HG03103 (cell line): ENCODE results near the gene PLPP1.
"Not testable (repeated sequence)": the region's sequence is repeated elsewhere in the genome, so short reads cannot be mapped to it uniquely, and the experiment has no call there.

Experiments
- ATAC-seq: cut with Tn5 transposase; IDR thresholded peaks from one replicate; pipeline ENCODE4 v1.9.1; 2021; ENCODE audit warnings: low read depth; ENCODE audit not compliant: unreplicated experiment

PLPP1 gene

DNA sequence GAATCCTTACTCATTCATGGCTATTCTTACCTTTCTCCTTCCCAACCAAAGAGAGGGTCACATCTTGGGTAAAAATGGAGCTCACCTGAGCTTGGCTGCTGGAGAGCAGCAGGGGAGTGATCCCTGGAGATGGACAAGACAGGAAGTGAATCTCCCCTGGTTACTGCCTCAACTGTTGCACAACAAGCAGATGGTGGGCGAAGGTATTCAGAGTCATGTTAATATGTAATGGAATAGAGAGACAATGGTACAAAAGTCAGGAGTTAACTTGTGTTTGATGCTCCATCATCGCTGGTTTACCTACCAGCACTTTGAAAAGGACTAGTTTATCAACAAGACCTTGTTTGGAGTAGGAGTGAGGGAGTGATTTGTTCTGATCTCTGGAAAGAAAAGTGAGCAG, 13.0 kb upstream of the PLPP1 start:
- no peak for ATAC-seq

DNA sequence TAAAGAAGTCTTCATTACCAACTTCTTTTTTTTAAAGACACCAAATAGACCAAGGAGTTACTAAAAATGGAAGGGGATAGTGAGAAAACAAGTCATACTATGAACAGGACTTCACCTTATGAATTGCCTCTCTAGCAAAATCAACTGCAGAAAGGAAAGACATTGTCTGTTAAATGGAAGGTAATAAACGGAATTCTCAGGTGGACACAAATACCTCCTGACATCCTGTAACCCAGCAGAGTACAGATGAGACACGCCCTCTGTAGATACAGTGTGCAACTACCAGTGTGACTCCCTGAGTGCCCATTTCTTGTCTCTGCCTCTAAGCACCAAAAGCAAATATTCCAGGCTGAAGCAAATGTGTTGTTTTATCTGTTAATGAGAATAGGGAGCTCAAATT, 12.2 kb upstream of the PLPP1 start:
- ATAC-seq = no peak

DNA sequence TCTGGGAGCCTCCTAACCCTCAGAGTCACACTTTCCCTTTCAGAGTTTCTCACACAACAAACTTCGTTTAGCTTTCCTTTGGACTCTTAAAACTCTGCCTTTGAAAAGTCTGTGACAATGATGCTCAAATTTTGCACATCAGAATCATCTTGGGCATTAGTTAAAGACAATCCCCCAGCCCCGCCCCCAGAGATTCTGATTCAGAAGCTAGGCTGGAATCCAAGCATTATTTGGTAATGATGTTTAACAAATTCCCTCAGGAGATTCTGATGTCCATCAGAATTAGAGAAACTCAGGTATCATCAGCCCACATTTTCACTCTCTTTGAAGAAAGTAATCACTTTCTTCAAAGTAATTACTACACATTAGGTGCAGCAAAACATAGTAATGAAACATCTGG, 9.6 kb upstream of the PLPP1 start:
- ATAC-seq = no peak

DNA sequence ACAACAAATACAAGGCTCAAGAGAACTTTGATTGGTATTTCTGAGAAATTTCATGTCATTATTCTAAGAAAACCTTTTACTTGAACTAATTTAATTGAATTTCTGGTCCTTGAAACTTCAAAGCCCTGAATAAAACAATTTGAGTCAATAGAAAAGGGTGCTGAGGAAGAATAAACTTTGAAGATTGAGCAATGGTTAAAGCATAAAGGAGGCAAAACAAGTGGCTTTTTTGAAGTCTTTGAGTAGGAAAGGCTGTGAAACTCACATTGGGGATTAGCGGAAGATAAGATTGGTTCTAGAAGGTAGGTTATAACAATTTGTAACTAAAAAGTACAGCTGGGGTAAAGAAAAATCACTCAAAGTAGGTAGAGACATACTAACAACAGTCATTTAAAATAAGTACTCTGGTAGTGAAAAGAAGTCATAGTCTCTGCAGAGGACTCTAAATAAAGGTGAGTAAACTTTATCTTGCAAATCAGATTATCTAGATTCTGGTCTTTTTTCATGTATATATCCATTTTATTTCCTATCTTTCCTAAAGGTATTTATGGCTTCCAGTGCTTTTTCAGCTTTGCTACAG, 6.4 kb upstream of the PLPP1 start:
- no peak for ATAC-seq

DNA sequence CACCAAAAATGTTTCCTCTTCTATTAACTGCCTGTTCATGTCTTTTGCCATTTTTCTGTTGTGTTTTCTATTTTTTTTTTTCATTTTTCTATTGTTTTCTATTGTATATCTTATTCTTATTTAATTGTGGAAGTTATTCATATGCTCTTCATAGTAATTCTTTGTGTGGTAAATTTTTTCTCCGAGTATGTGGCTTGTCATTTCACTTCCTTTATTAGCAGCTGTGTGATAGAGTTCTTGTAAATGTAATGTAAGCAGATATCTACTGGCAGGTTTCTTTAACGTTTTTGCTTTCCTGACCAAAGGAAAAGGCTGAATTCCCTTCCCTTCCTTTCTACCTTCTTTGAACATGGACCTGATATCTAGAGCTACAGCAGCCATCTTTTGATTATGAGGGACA, 5.8 kb upstream of the PLPP1 start:
- no peak for ATAC-seq

DNA sequence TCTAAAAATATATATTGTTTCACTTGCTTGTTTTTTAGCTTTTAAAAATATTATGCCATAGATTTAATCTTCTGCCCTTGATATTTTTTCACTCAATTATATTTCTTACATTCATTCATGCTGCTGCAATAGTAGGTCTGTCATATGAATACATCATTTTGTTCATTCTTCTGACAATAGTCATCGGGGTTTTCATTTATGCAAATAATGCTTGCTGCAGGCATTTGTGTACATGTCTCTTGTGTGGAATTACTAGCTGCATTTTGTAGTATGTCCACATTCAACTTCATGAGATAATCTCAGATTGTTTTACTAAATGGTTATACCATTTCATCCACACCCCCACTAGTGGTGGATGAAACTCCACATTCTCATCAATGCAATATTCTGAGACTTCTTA, 5.3 kb upstream of the PLPP1 start:
- no peak for ATAC-seq

DNA sequence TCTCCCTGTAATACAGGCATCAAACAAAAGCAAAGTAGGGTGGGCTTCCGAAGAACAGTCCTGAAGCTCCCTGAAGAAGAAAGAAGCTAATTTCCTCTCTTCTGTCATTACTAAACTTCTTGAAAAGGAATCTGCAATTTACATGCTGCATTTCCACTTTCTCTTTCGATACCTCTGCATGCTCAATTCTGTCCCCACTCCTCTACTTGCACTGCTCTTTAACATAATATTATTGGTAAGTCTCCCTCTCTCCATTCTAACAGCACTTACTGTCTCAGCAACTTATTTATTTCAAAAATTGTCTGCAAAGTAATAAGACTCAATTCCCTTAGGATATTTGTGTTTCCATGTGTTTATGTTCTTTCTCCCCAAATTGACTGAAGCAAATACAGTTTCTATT, 3.9 kb upstream of the PLPP1 start:
- ATAC-seq = no peak

DNA sequence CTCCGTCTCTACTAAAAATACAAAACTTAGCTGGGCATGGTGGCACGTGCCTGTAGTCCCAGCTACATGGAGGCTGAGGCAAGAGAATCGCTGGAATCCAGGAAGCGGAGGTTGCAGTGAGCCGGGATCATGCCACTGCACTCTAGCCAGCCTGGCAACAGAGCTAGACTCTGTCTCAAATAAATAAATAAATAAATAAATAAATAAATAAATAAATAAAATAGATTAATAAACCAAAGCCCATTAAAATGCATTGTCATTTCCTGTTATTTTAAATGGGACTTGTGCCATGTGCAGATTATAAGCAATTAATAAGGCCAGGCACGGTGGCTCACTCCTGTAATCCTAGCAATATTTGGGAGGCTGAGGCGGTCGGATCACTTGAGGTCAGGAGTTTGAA, 2.6 kb upstream of the PLPP1 start:
- not testable (repeated sequence) for ATAC-seq

DNA sequence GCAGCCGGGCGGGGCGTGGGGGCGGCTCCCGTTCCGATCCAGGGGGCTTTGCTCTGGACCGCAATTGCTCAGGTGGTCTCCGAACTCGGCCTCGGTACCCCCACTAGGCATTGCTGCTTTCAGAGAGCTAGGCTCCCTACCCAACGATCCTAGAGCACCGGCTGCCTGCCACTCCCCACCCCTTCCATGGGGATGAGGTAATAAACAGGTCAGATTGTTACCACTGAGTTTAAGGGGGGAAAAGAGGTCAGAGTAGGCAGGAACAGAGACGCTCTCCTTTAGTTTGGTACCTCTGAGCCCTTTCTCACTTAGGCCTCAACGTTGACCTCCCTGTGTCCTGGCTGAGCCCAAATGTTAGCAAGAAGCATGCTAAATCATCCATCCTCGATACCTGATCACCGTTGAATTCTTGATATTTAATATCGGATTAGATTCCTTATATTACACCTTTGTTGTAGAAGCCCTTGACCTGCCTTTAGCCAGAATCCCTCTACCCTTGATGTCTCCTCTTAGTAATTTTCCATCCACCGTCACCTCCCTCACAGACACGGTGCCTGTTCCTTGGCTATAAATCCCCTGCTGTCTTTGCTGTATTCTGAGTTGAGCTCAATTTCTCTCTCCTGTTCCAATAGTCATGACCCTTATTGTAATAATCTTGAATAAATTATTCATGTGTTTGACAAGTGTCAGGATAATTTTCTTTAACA, 588 bp upstream of the PLPP1 start:
- peak; percentile 9 for ATAC-seq

DNA sequence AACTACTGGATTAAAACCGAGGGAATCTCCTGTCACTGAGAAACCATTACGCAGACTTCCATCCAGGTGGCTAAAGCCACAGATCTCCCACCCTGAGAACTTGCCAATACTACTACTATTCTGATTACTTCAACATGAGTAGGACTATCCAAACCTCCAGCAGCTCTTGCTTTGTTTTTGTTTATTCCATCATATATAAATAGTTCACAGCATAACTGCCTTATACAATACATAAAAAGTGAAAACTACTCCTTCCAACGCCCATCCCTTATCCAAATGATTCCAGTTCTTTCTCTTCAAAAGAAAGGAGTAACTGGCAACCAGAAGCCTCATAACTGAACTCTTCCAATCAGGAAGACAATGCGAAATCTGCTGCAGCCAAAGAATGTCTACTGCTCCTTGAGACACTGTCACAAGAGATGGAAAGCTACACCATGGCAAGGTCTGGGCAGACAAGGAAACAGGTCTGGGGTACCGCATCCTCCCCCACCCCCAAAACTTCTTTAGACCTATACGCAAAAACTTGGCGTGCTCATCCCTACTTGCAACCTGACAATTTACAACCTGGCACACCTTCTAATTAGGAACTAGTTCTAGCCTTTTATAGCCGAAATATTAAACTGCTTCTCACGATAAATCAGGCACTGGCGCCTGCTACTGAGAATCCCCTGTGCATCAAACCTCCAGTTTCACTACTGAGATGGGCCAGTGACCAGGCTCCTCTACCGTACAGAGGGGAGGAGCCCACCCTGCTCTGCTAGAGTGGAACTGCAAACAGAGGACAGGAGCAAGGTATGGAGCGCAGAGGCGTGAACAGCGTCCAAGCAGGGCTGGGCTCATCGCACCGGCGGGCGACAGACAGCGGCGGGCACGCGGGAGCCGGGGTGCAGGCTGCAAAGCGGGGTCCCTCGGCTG, 986 bp downstream of the PLPP1 start:
- peak; percentile 40 for ATAC-seq

DNA sequence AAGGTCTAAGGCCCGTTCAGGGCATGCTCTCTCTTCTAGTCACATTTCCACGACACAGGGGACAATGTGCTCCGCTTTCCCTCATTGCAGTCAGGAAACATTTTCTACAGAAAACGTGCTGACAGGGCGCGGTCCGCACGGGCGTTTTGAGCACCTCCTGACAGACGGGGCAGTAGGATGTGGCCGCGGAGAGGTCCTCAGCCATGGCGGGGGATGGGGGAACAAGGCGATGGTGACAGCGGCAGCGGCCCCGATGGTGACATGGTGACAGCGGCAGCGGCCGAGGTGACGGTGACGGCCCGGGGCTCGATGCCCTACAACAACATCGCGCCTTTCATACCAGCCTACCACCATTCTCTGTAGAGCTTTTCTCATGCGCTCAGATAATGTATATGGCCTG, 4.1 kb downstream of the PLPP1 start:
- no peak for ATAC-seq

DNA sequence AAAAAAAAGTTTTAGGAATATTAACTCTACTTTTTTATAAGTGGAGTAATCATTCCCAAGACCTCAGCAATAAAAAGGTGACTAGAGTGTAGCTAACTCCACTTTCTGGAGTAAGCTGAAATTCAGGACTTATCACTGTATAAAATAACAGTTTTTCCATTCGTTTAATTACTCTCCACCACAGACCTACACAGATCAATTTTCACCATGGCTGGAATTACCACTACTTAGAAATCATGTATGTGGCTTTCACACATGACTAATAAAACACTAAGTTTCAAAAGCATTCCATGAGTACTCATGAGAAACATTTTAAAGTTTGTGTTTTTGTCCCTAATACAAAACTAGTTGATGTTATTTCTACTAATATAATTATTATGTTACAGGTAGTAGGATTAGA, 9.9 kb downstream of the PLPP1 start:
- no peak for ATAC-seq

DNA sequence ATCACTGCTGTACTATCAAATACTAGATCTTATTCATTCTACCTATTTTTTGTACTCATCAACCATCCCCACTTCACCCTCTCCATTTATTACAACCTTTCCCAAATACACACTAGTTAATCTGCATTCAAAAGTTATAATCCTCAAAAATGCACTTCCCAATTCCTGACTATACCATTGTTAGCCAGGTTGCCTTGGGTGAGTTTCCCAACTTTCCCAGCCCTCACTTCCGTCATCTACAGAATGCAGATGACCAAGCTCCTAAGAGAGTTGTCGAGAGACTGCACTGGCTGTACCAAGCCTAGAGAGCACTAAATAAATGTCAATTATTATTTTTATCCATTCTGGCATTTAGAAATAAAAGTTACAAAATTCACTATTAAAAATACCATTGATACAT, 11.5 kb downstream of the PLPP1 start:
- no peak for ATAC-seq

DNA sequence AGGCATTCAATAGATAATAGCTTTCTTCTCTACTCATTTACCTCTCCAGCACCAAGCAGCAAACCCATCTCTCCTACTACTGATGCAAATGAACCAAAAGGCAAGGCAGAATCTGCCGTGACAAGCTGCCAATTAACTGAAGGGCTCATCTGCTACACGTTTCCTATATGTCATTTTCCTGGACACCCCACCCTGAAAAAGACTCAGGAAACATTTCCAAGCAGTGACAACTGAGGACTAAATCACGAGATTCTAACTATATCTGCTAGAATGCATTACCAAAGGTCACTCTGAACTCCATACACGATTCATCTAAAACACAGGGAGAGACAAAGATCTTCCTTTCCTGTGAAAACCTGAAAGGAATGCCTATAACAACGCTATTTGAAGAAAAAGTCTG, 12.9 kb downstream of the PLPP1 start:
- ATAC-seq = no peak

DNA sequence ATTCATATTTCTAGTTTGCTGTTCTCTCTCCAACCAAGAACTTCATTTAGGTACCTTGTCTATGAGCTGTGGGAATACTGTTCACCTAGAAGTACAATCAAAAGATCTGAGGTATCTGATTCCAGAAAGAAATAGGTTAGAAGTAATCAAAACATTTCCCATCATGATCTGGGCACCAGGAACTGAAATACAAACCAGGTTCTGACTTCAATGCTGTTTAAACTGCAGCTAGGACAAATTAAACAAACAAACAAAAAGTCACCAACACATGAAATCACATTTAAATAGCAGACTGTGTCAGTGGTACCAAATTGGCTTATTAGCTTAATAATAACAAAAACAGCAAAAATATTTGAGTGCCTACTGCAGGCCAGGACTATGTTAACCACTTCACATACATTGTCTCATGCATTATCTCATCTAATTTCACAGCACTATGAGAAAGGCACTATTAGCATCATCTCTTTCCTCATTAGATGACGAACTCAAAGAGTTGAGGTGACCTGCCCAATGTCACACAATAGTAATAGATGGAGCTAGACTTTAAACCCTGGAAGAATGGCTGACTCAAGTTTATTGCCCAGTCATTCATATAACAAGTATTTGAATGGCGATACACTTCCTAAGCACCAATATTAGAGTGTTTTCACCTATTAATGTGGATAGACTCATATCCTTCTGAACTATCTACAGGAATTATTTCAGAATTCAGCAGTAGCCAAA, 14.5 kb downstream of the PLPP1 start:
- ATAC-seq = no peak

DNA sequence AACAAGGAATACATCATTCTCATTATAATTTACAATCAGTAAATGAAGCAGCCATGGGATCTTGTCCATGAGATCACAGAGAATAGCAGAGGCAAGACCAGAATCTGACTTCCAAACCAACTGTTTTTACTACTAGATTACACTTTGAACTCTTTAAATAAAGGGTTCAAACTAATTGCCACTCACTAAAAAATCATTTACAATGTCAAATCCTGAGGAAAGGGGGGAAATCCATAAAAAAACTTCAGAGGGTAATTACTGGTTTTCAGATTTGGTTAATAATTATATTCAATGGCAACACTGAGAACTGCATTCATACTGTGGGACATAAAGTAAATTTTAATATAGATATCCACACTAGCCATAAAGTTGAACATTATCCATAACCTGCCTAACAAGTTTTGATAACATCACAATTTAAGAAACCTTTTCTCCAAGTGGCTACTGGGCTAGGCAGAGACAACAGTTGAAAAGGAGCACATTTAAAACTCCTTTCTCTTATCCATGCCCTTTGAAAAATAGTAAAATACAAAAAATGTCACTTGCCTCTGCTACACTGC, 15.9 kb downstream of the PLPP1 start:
- no peak for ATAC-seq

DNA sequence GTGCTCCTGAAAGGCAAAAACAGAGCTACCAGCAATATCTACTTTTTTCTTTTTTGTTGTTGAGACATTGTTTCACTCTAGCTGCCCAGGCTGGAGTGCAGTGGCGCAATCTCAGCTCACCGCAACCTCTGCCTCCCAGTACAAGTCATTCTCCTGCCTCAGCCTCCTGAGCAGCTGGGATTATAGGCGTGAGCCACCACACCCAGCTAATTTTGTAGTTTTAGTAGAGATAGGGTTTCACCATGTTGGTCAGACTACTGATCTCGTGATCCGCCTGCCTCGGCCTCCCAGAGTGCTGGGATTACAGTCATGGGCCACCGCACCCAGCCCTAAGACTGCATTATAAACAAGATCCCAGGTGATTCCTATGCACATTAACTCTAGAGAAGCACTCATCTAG, 17.0 kb downstream of the PLPP1 start:
- no peak for ATAC-seq

DNA sequence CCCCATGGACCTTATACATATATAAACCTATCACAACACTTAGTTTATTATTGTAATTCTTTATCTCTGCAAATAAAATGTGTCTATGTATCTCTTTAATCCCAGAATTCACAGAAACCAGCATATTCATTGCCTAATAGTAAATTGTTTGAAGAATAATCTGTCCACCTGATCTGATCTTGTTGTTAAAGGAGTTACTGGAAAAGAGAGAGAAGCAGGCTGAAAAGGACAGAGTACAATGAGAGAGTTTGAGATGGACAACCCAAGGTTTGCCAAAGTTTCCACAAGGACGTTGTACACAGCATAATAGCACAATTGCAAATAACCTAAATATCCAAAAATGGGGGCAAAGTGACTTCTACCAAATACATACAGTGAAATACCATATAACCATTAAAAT, 23.8 kb downstream of the PLPP1 start:
- ATAC-seq = no peak

DNA sequence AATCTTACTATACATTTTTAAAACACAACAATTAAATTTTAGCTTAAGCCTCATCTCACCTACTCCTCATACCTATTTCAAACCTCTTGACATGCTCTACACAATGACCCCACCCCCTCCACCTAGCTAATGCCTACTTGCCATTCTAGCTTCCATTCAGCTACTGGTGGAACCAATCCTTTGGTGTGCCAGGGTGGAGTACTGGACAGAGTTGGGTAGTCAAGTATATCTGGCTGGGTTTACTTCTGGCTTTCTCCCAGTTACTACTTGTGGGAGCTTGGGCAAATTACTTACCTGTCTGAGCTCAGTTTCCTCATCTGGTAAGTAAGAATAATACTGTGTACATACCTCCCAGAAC, 24.3 kb downstream of the PLPP1 start:
- ATAC-seq = no peak

DNA sequence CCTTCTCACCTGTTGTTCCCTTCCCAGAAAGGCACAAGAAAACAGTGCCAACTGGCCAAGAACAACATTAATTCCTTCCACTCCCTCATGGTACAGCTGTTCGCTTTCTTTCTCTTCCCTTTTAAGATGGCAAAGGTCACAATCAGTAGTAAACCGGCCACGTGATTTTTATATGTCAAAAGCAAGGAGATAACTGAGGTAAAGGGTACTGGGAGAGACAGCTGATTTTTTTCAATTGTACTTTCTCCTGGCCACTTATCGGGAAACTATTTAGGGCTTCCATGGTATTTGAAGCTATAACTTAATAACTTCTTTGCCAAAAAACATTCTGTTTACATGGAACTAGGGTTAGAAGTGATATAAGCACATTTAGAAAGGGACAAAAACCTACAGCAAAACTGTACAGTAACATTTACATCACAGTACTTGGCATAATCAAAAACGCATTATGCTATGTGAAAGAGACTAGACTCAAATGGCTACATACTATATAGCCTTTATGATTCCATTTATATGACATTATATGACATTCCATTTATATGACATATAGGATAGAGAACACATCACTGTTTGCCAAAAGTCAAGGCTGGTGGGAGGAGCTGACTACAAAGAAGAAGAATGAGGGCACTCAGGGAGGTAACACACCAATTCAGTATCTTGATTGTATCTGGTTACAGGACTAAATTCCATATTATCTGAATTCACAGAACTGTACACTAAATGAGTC, 24.8 kb downstream of the PLPP1 start:
- ATAC-seq = no peak
